H1 (cell line): ENCODE measurements around the gene USP12.

Source experiments
- CHD2 ChIP-seq: IDR thresholded peaks from 2 replicates; pipeline ENCODE4 v1.6.1; 2012; ENCODE audit warnings: low read length, improper control_type of control experiment
- GABPA ChIP-seq: IDR thresholded peaks from 2 replicates; pipeline ENCODE4 v1.6.1; 2011; ENCODE audit warnings: mild to moderate bottlenecking, low read length, moderate library complexity, borderline replicate concordance; ENCODE audit not compliant: insufficient read depth
- KDM1A ChIP-seq: fragments of 200-600, 300-600 bp; sonication (generic); IDR thresholded peaks from 2 replicates; pipeline ENCODE4 v1.7.1; 2016; ENCODE audit warnings: mild to moderate bottlenecking, low read length, borderline replicate concordance
- NRF1 ChIP-seq: IDR thresholded peaks from 2 replicates; pipeline ENCODE4 v1.6.1; 2011; ENCODE audit warnings: mild to moderate bottlenecking, low read depth, low read length, improper control_type of control experiment
- SRF ChIP-seq: IDR thresholded peaks from 2 replicates; pipeline ENCODE4 v1.6.1; 2011; ENCODE audit warnings: mild to moderate bottlenecking, low read depth, low read length, moderate library complexity
- TEAD4 ChIP-seq: IDR thresholded peaks from 2 replicates; pipeline ENCODE4 v1.6.1; 2012; ENCODE audit warnings: low read depth, low read length, inconsistent platforms, mixed read lengths
- YY1 ChIP-seq: IDR thresholded peaks from 2 replicates; pipeline ENCODE4 v1.6.1; 2011; ENCODE audit warnings: low read depth, mild to moderate bottlenecking, low read length
- TF ChIP-seq, protein P1 (sequence below): IDR thresholded peaks from 2 replicates; pipeline ENCODE4 v1.6.1; 2012; ENCODE audit warnings: inconsistent platforms
- TF ChIP-seq, protein P2 (sequence below), 3 experiments: IDR thresholded peaks; 1 replicate in 2 of 3; 2 replicates in 1 of 3; pipeline versions ENCODE4 v1.5.1 to v1.6.1; 2011; ENCODE audit warnings: low read length in 3 of 3, mild to moderate bottlenecking in 3 of 3, inconsistent platforms in 2 of 3, low read depth in 1 of 3, moderate library complexity in 1 of 3; ENCODE audit not compliant: insufficient read depth in 1 of 3; ENCODE audit errors: control extremely low read depth in 1 of 3

DNA sequence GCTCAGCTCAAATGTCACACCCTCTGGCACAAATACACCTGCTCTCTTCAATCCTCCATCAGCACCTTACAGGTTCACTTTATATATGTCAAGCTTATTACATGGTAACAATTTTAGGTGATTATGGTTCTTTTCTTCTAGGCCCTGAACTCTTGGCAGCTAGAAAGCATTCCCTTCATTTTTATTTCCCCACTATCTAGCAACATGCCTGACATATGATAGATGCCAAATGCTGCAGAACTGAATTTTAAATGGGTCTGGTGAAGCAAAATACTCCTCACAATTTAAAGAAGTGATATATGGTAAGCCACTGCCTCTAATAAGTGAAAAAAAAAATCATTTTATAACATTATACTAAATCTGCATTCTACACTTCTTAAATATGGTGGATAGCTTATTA is 95.2 kb downstream of the USP12 start:
- TF ChIP-seq SRF (no peak), GABPA (no peak), NRF1 (no peak), KDM1A (no peak), TEAD4 (no peak), YY1 (no peak), CHD2 (no peak)
- TF ChIP-seq, protein P1, sequence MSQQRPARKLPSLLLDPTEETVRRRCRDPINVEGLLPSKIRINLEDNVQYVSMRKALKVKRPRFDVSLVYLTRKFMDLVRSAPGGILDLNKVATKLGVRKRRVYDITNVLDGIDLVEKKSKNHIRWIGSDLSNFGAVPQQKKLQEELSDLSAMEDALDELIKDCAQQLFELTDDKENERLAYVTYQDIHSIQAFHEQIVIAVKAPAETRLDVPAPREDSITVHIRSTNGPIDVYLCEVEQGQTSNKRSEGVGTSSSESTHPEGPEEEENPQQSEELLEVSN: no peak
- TF ChIP-seq, protein P2, sequence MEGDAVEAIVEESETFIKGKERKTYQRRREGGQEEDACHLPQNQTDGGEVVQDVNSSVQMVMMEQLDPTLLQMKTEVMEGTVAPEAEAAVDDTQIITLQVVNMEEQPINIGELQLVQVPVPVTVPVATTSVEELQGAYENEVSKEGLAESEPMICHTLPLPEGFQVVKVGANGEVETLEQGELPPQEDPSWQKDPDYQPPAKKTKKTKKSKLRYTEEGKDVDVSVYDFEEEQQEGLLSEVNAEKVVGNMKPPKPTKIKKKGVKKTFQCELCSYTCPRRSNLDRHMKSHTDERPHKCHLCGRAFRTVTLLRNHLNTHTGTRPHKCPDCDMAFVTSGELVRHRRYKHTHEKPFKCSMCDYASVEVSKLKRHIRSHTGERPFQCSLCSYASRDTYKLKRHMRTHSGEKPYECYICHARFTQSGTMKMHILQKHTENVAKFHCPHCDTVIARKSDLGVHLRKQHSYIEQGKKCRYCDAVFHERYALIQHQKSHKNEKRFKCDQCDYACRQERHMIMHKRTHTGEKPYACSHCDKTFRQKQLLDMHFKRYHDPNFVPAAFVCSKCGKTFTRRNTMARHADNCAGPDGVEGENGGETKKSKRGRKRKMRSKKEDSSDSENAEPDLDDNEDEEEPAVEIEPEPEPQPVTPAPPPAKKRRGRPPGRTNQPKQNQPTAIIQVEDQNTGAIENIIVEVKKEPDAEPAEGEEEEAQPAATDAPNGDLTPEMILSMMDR (IDR thresholded peaks at IDR 0.05; ENCODE audit: control extremely low read depth in 1 of 3, insufficient read depth in 1 of 3, low read depth in 1 of 3, low read length in 3 of 3): no peak
